ENCODE data around the gene DUSP14.

DNA sequence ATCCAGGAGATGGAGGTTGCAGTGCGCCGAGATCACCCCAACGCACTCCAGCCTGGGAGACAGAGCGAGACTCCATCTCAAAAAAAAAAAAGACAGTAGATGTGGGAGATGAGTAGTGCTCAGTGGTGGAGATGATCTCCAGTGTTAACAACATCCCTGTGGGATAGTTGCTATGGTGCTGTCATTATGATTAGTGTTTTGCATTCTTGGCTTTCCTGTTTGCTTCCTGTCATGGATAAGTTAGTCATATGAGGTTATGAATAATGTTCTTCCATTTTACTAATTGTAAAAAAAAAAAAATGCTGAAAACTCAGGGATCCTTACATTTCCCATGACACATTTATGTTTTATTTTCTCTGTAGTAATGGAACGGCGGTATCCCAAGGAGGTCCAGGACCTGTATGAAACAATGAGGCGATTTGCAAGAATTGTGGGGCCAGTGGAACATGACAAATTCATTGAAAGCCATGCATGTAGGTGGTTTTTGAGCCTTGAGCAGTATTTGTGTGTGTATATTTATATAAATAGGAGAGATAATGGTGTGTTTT lies 24.5 kb upstream of the DUSP14 start:
- no peak for TF ChIP-seq EZH2 (IDR thresholded peaks at IDR 0.05; ENCODE audit: low read length, unreplicated experiment)
- TF ChIP-seq, protein P1, sequence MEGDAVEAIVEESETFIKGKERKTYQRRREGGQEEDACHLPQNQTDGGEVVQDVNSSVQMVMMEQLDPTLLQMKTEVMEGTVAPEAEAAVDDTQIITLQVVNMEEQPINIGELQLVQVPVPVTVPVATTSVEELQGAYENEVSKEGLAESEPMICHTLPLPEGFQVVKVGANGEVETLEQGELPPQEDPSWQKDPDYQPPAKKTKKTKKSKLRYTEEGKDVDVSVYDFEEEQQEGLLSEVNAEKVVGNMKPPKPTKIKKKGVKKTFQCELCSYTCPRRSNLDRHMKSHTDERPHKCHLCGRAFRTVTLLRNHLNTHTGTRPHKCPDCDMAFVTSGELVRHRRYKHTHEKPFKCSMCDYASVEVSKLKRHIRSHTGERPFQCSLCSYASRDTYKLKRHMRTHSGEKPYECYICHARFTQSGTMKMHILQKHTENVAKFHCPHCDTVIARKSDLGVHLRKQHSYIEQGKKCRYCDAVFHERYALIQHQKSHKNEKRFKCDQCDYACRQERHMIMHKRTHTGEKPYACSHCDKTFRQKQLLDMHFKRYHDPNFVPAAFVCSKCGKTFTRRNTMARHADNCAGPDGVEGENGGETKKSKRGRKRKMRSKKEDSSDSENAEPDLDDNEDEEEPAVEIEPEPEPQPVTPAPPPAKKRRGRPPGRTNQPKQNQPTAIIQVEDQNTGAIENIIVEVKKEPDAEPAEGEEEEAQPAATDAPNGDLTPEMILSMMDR (conservative IDR thresholded peaks at IDR 0.05; ENCODE audit: low read depth, low read length) = no peak

Measured in PC-3 (cell line).